K562 (cell line): ENCODE measurements around the gene ARHGAP9. TPM values are rescaled to one million over a fixed set of nuclear protein-coding genes. Genes with fewer than 3 reads are reported as not detected.
A peak's percentile ranks its signal among the peaks of the same experiment; 100 is the strongest.

ENCODE experiments used
- CC2D1A ChIP-seq: fragments of 450-650 bp; IDR thresholded peaks from 2 replicates; pipeline ENCODE4 v1.6.1; 2017; ENCODE audit warnings: mild to moderate bottlenecking
- CEBPG ChIP-seq, 3 experiments: fragments of 200-800 bp in 1 of 3; sonication (Bioruptor generic) in 1 of 3; sonication (generic) in 1 of 3; formaldehyde crosslinking in 1 of 3; IDR thresholded peaks in 2 of 3; conservative IDR thresholded peaks in 1 of 3; 2 replicates each; pipeline versions ENCODE4 v1.6.1 to v1.8.0; 2016 to 2022; ENCODE audit warnings: missing compliant biosample characterization in 2 of 3, missing genetic modification characterization in 2 of 3, mild to moderate bottlenecking in 1 of 3, missing genetic modification reagents in 1 of 3
- DPF2 ChIP-seq: fragments of 450-650 bp; IDR thresholded peaks from 2 replicates; pipeline ENCODE4 v1.6.1; 2016
- ELF2 ChIP-seq: fragments of 250-450 bp; sonication (Bioruptor Pico); IDR thresholded peaks from 2 replicates; pipeline ENCODE4 v1.5.0; 2021; ENCODE audit warnings: mild to moderate bottlenecking
- FOXK2 ChIP-seq, 2 experiments: fragments of 450-650 bp; IDR thresholded peaks in 1 of 2; conservative IDR thresholded peaks in 1 of 2; 2 replicates each; pipeline ENCODE4 v1.6.1; 2016; ENCODE audit warnings: low read depth in 2 of 2, mild to moderate bottlenecking in 1 of 2
- GTF3C2 ChIP-seq: IDR thresholded peaks from 3 replicates; pipeline ENCODE4 v1.6.1; 2011; ENCODE audit warnings: borderline replicate concordance, mild to moderate bottlenecking, moderate library complexity; ENCODE audit not compliant: insufficient read length; ENCODE audit errors: extremely low read depth
- HDAC1 ChIP-seq, 2 experiments: fragments of 450-650 bp; IDR thresholded peaks; 2 replicates each; pipeline ENCODE4 v1.6.1; 2016 to 2017; ENCODE audit warnings: inconsistent platforms in 1 of 2, mild to moderate bottlenecking in 1 of 2, moderate library complexity in 1 of 2
- HNRNPL ChIP-seq: fragments of 200-400 bp; formaldehyde crosslinking; IDR thresholded peaks from 2 replicates; pipeline ENCODE4 v1.6.1; 2017; ENCODE audit warnings: low read depth, mild to moderate bottlenecking, low read length
- MNT ChIP-seq, 2 experiments: fragments of 450-650 bp; conservative IDR thresholded peaks; 2 replicates each; pipeline ENCODE4 v1.6.1; 2017; ENCODE audit warnings: mild to moderate bottlenecking in 2 of 2, moderate library complexity in 2 of 2
- OTX1 ChIP-seq: fragments of 450-650 bp; formaldehyde crosslinking; IDR thresholded peaks from 2 replicates; pipeline ENCODE4 v1.4.0; 2022; ENCODE audit warnings: mild to moderate bottlenecking
- POLR2A ChIP-seq: fragments of 450-650 bp; conservative IDR thresholded peaks from 2 replicates; pipeline ENCODE4 v1.6.1; 2016
- POLR2B ChIP-seq: fragments of 450-650 bp; IDR thresholded peaks from 2 replicates; pipeline ENCODE4 v1.6.1; 2018; ENCODE audit warnings: low read depth; ENCODE audit not compliant: partially characterized antibody
- RFX1 ChIP-seq: fragments of 450-650 bp; IDR thresholded peaks from 2 replicates; pipeline ENCODE4 v1.6.1; 2016; ENCODE audit warnings: mild to moderate bottlenecking, moderate library complexity
- SMARCA4 ChIP-seq: fragments of 450-650 bp; IDR thresholded peaks from 2 replicates; pipeline ENCODE4 v1.6.1; 2016
- STAT6 ChIP-seq: sonication (generic); formaldehyde crosslinking; IDR thresholded peaks from 2 replicates; pipeline ENCODE4 v1.8.1; 2023; ENCODE audit warnings: mild to moderate bottlenecking, missing genetic modification reagents
- TARDBP ChIP-seq: fragments of 450-650 bp; IDR thresholded peaks from 2 replicates; pipeline ENCODE4 v1.6.1; 2016
- U2AF2 ChIP-seq: fragments of 200-400 bp; formaldehyde crosslinking; optimal IDR thresholded peaks from 2 replicates; pipeline ENCODE3; 2017; ENCODE audit warnings: low read depth, mild to moderate bottlenecking, low read length
- ZBTB7A ChIP-seq: IDR thresholded peaks from 2 replicates; pipeline ENCODE4 v1.6.1; 2011; ENCODE audit warnings: low read depth, mild to moderate bottlenecking, low read length, moderate library complexity, borderline replicate concordance; ENCODE audit not compliant: control insufficient read depth
- polyA plus RNA-seq, 8 experiments: library from polyadenylated mRNA; depleted of rRNA in 4 of 8; stranded (reverse) in 5 of 8; unstranded in 3 of 8; fragments of >200 nt; fragmentation: Nextera tagmentation in 2 of 8; fragmentation: Illumina TruSeq in 1 of 8; extraction: Ambion mirVana in 2 of 8; extraction: Trizol in 1 of 8; gene quantifications; 2 replicates each; pipeline versions ENCODE4 v1.2.1 to v1.2.3, GENCODE V29; 2011 to 2014; ENCODE audit warnings: inconsistent platforms in 1 of 8, missing spikeins in 1 of 8
- total RNA-seq, 7 experiments: library from RNA; depleted of rRNA in 6 of 7; stranded (reverse); fragments of >200 nt in 6 of 7; fragmentation: Illumina TruSeq in 2 of 7; extraction: Trizol in 2 of 7; gene quantifications; 2 replicates each; pipeline versions ENCODE4 v1.2.1 to v1.2.3, GENCODE V29; 2011 to 2021; ENCODE audit warnings: low replicate concordance in 1 of 7

Gene ARHGAP9
- total and polyA plus RNA-seq, 9 of the 15 experiments (the other 6 are each of a cell fraction or from before 2014, with no cell fraction given), result 1.5 to 10.2 (median 5.1) TPM

- no peak for TF ChIP-seq STAT6 (CRISPR knock-in tag)
- peak; percentile 51 for TF ChIP-seq SMARCA4
- 0 out of 2 replicates have a peak, but pooled peaks have one; percentile 30 for TF ChIP-seq DPF2
- 0 out of 4 replicates have a peak, but pooled peaks of 1 of the 2 experiments have one; percentile 16 for TF ChIP-seq FOXK2 (conservative IDR thresholded peaks at IDR 0.05 in 1 of 2, IDR thresholded peaks at IDR 0.05 in 1 of 2; ENCODE audit: low read depth in 2 of 2)
- TF ChIP-seq CEBPG (CRISPR knock-in tag; IDR thresholded peaks at IDR 0.05), result 0 out of 2 replicates have a peak, but pooled peaks have one; percentile 32
- TF ChIP-seq CEBPG (tag; conservative IDR thresholded peaks at IDR 0.05 in 1 of 2, IDR thresholded peaks at IDR 0.05 in 1 of 2), result peak; percentile 18 to 61; a peak in 2 of 4 replicates
- no peak for TF ChIP-seq HNRNPL
- peak; percentile 61; the same call in 1 of the 2 replicates for TF ChIP-seq OTX1
- 0 out of 4 replicates have a peak, but pooled peaks of 1 of the 2 experiments have one; percentile 36 for TF ChIP-seq HDAC1 (IDR thresholded peaks at IDR 0.05)
- TF ChIP-seq POLR2A, result peak; percentile 47; the same call in 1 of the 2 replicates
- no peak for TF ChIP-seq U2AF2
- 0 out of 2 replicates have a peak, but pooled peaks have one; percentile 23 for TF ChIP-seq CC2D1A
- TF ChIP-seq MNT (conservative IDR thresholded peaks at IDR 0.05), result 0 out of 4 replicates have a peak, but pooled peaks of 1 of the 2 experiments have one; percentile 10
- TF ChIP-seq ELF2 (CRISPR knock-in tag), result 0 out of 2 replicates have a peak, but pooled peaks have one; percentile 52
- TF ChIP-seq RFX1, result no peak
- peak; percentile 63; the same call in 1 of the 2 replicates for TF ChIP-seq ZBTB7A
- TF ChIP-seq TARDBP, result 0 out of 2 replicates have a peak, but pooled peaks have one; percentile 31
- no peak for TF ChIP-seq GTF3C2
- peak; percentile 67 for TF ChIP-seq POLR2B
Measured at GRCh38 chr12:57522887-57523705, 43.4 kb upstream of the ARHGAP9 start (continued).
